DOHH2 (cell line): ENCODE measurements around the gene CBS.
"Not testable (repeated sequence)": the region's sequence is repeated elsewhere in the genome, so short reads cannot be mapped to it uniquely, and the experiment has no call there.

ENCODE experiments used
- EZH2phosphoT487 ChIP-seq: fragments of 200-600 bp; sonication (generic); IDR thresholded peaks from 2 replicates; pipeline ENCODE4 v1.6.1; 2017; ENCODE audit warnings: borderline replicate concordance, mild to moderate bottlenecking, antibody characterized with exemption, low read length, moderate library complexity, mixed read lengths
- TF ChIP-seq, protein P1 (sequence below): fragments of 200-600 bp; sonication (generic); IDR thresholded peaks from one replicate; pipeline ENCODE4 v1.5.1; 2014; ENCODE audit warnings: antibody characterized with exemption, mild to moderate bottlenecking, low read depth, low read length; ENCODE audit not compliant: poor library complexity, severe bottlenecking

GRCh38 chr21:43037918-43038658, 37.5 kb downstream of the CBS start:
- TF ChIP-seq, protein P1, sequence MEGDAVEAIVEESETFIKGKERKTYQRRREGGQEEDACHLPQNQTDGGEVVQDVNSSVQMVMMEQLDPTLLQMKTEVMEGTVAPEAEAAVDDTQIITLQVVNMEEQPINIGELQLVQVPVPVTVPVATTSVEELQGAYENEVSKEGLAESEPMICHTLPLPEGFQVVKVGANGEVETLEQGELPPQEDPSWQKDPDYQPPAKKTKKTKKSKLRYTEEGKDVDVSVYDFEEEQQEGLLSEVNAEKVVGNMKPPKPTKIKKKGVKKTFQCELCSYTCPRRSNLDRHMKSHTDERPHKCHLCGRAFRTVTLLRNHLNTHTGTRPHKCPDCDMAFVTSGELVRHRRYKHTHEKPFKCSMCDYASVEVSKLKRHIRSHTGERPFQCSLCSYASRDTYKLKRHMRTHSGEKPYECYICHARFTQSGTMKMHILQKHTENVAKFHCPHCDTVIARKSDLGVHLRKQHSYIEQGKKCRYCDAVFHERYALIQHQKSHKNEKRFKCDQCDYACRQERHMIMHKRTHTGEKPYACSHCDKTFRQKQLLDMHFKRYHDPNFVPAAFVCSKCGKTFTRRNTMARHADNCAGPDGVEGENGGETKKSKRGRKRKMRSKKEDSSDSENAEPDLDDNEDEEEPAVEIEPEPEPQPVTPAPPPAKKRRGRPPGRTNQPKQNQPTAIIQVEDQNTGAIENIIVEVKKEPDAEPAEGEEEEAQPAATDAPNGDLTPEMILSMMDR, result not testable (repeated sequence)
- not testable (repeated sequence) for TF ChIP-seq EZH2phosphoT487
